ENCODE data around the gene NEGR1.

GRCh38 chr1:71502006-71502405 is 780.3 kb downstream of the NEGR1 start:
- TF ChIP-seq CTCF (conservative IDR thresholded peaks at IDR 0.05): no peak
- TF ChIP-seq EZH2 (IDR thresholded peaks at IDR 0.05; ENCODE audit: low read depth): no peak

Measured in PC-9 (cell line).